Measurements from ENCODE around the gene KAT6B. TPM values are rescaled to one million over a fixed set of nuclear protein-coding genes. Genes with fewer than 3 reads are reported as not detected.
A peak's percentile ranks its signal among the peaks of the same experiment; 100 is the strongest.

KAT6B gene
- total and polyA plus RNA-seq, 5 experiments from 2014 or later = 19.0 to 70.3 (median 29.3) TPM

DNA sequence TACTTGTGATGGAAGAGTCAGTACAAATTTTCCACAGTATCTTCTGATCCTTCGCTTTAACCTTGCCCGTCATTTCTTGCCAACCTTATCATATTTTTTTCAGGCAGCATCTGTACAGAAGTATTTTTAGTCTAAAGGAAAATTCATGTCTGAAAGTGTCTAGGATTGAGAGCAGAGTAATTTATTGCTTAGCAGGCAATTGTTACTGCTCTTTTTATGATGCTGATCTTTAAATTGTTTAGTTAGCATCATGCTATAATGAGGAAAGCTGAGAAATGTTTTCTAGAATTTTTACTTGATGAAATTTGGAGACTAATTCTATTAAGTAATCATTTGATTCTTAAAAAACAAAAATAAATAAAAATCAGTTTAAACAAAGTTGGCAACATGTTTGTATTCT, 20.6 kb downstream of the KAT6B start:
- ATAC-seq (no peak), DNase-seq (no peak)
- peaks cover 12 to 55% (median 45%) of the 10 kb centered on the region in 4 donors for H3K4me1 Mint-ChIP-seq
- H3K27ac Mint-ChIP-seq = peak overlapping the region in 6 of 10 donors; percentile 17 to 65 (median 40)
- POLR2A ChIA-PET = no interaction called here
- no peak overlapping the region for H3K4me3 Mint-ChIP-seq
- H3K27me3 Mint-ChIP-seq = no peaks in the 10 kb centered on the region
- H3K36me3 Mint-ChIP-seq = peaks cover 7 to 50% (median 28%) of the 10 kb centered on the region in 3 donors
- H3K9me3 Mint-ChIP-seq = no peaks in the 10 kb centered on the region

DNA sequence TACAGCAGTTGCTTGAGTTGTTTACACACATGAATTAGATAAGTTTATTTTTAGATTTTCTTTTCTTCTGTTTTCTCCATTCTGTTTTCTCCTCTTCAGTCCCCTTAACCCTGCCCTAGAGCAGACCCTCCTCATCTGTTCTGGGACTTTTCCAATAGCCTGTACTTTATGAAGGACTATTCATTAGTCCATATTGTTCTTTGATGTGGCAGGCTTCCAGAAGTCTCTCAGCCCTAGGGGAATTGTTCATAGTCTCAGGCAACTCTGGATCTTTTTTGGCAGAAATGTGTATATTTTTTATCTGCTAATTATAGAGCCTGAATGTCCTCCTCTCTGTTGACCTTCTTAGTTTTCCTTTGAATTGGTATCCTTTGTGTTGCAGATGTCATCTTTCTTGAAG, 25.4 kb downstream of the KAT6B start:
- peak overlapping the region in 9 of 10 donors; percentile 2 to 84 (median 64) for H3K27ac Mint-ChIP-seq
- H3K4me3 Mint-ChIP-seq = peak overlapping the region in 7 of 10 donors; percentile 4 to 58 (median 54)
- POLR2A ChIA-PET = interaction anchor here (1.7 kb wide), 1 partner anchor 26 kb away, joined by 4 read pairs; the partner anchor contains the start of gene KAT6B
- DNase-seq (no peak), ATAC-seq (no peak)
- H3K4me1 Mint-ChIP-seq = peaks cover 18 to 67% (median 50%) of the 10 kb centered on the region in 4 donors
- peaks cover 4 to 32% (median 9%) of the 10 kb centered on the region in 3 donors for H3K36me3 Mint-ChIP-seq
- H3K27me3 Mint-ChIP-seq = no peaks in the 10 kb centered on the region
- no peaks in the 10 kb centered on the region for H3K9me3 Mint-ChIP-seq

DNA sequence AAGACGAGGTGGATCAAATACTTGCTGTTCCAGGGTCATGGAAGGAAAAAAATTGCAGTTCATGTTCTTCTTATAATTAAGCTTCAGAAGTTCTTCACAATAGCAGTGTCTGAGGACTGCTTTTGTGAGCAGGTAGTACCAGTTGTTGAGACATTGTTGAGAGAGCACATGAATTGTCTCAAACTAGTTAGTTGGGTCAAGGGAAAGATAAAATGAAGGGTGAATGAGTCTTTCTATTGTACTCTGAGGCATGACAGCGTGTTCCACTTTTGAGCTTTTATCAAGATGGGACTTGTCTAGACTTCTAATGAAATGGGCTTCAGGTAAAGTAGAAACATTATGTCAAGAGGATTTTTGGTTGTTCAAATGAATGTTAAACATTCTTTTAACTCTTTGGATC, 26.0 kb downstream of the KAT6B start:
- no peak for DNase-seq
- Mint-ChIP-seq H3K4me3 (peak overlapping the region in 7 of 10 donors; percentile 42 to 58 (median 55)), H3K27ac (peak overlapping the region in 8 of 10 donors; percentile 2 to 84 (median 43)), H3K4me1 (peaks cover 22 to 70% (median 53%) of the 10 kb centered on the region in 4 donors), H3K27me3 (no peaks in the 10 kb centered on the region), H3K36me3 (peaks cover 4 to 34% (median 14%) of the 10 kb centered on the region in 3 donors), H3K9me3 (no peaks in the 10 kb centered on the region)
- no peak for ATAC-seq
- POLR2A ChIA-PET = interaction anchor here (0.7 to 1.7 kb wide), 2 partner anchors 26 to 557 kb away, joined by 4 to 5 read pairs; partner anchors contain the start of gene KAT6B

DNA sequence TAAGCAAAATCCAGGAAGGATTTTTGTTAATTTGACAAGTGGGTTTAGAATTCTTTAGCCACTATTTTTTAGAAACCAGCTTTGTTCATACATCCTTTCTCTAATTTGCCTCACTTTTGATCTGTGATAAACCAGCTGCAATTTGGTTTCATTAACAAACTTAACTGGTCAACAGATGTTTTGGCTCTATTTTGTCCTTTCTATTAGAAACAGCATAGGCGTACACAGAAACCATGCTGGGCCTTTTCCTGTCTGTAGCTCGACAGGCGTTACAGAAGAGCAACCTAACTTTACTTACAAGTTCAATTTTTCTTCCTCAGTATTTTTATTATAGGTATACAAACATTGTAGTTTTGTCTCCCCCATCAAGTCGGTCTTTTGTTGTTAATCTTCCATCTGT, 28.2 kb downstream of the KAT6B start:
- POLR2A ChIA-PET = no interaction called here
- peak overlapping the region; percentile 3 to 81 (median 72) for H3K27ac Mint-ChIP-seq
- H3K36me3 Mint-ChIP-seq = peaks cover 4 to 25% (median 8%) of the 10 kb centered on the region in 3 donors
- no peaks in the 10 kb centered on the region for H3K27me3 Mint-ChIP-seq
- H3K4me3 Mint-ChIP-seq = peak overlapping the region in 7 of 10 donors; percentile 12 to 75 (median 55)
- H3K9me3 Mint-ChIP-seq = no peaks in the 10 kb centered on the region
- no peak for DNase-seq
- ATAC-seq = no peak
- peaks cover 23 to 67% (median 54%) of the 10 kb centered on the region in 4 donors for H3K4me1 Mint-ChIP-seq

DNA sequence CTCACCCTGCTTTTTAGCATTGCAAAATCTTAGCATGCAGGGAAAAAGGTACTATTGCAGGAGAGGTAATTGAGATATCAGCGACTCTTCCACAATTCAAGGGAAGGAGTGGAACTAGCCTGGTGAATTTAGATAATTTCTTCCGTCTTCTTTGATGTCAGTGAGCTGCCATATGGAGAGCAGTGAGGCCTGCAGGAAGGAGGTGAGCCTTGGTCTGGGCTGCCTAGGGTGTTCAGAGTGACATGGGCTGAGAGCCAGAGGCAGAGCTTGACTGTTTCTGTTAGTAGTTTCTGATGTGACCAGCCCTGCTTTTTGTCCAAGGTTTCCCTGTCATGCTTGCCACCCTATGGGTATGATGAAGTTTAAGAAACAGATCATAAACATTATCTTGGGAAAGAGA, 28.6 kb downstream of the KAT6B start:
- DNase-seq = no peak
- peak overlapping the region; percentile 3 to 81 (median 72) for H3K27ac Mint-ChIP-seq
- H3K4me1 Mint-ChIP-seq = peaks cover 23 to 68% (median 56%) of the 10 kb centered on the region in 4 donors
- peaks cover 4 to 25% (median 8%) of the 10 kb centered on the region in 3 donors for H3K36me3 Mint-ChIP-seq
- H3K9me3 Mint-ChIP-seq = no peaks in the 10 kb centered on the region
- no peaks in the 10 kb centered on the region for H3K27me3 Mint-ChIP-seq
- H3K4me3 Mint-ChIP-seq = peak overlapping the region in 8 of 10 donors; percentile 12 to 75 (median 52)
- POLR2A ChIA-PET = no interaction called here
- peak in 1 of 2 donors; percentile 28 for ATAC-seq

DNA sequence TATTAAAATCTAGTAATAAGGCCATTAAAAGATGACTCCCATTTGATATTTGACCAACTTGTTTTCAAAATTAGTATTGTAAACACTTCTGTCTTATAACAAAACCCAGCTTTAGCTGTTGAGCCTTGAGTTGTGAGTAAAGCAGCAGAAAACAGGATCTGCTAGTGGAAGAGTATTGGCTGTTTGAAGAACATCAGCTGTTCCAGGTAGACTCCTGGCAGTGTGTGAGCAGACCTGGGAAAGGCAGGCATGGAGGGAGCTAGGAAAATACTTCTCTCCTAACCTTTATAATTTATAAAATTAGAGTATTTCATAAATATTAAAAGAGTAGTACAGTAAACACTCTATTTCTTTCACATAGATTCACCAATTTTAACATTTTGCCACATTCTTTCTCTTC, 29.0 kb downstream of the KAT6B start:
- Mint-ChIP-seq H3K36me3 (peaks cover 4 to 25% (median 8%) of the 10 kb centered on the region in 3 donors), H3K4me1 (peaks cover 23 to 67% (median 55%) of the 10 kb centered on the region in 4 donors), H3K27ac (peak overlapping the region in 6 of 10 donors; percentile 7 to 81 (median 73)), H3K9me3 (no peaks in the 10 kb centered on the region), H3K4me3 (peak overlapping the region in 6 of 10 donors; percentile 12 to 75 (median 36)), H3K27me3 (no peaks in the 10 kb centered on the region)
- POLR2A ChIA-PET = no interaction called here
- ATAC-seq = no peak
- DNase-seq = no peak

DNA sequence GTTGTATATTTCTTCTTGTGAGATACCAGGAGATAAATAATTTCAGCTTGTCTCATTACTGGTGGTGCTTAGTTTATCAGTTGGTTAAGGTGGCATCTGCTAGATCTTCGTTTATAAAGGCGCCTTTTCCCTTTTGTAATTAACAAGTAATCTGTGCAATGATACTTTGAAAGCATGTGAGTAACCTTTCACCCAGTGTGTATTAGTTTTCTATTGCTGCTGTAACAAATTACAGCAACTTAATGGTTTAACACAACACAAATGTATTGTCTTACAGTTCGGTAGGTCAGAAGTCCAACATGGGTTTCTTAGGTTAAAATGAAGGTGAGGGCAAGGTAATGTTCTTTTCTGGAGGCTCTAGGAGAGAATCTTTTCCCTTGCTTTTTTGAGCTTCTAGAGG, 30.5 kb downstream of the KAT6B start:
- Mint-ChIP-seq H3K9me3 (no peaks in the 10 kb centered on the region), H3K4me3 (peak overlapping the region in 1 of 10 donors; percentile 25), H3K36me3 (peaks cover 4 to 22% (median 8%) of the 10 kb centered on the region in 3 donors), H3K27me3 (no peaks in the 10 kb centered on the region), H3K27ac (peak overlapping the region in 1 of 10 donors; percentile 37), H3K4me1 (peaks cover 21 to 63% (median 53%) of the 10 kb centered on the region in 4 donors)
- ATAC-seq (no peak), DNase-seq (no peak)
- POLR2A ChIA-PET = no interaction called here

DNA sequence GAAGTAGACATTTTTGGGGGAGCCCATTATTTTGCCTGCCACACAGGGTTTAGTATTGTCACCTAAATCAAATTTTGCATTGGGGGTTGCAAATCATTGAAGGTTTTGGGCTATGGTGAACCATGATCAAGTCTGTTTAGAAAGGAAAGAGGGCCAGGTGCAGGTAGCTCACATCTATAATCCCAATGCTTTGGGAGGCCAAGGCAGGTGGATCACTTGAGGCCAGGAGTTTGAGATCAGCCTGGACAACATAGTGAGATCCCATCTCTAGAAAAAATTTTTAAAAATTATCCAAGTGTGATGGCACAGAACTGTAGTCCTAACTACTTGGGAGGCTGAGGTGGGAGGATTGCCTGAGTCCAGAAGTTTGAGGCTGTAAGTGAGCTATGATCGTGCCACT, 31.2 kb downstream of the KAT6B start:
- peak overlapping the region in 1 of 10 donors; percentile 2 for H3K4me3 Mint-ChIP-seq
- peaks cover 4 to 20% (median 8%) of the 10 kb centered on the region in 3 donors for H3K36me3 Mint-ChIP-seq
- DNase-seq (no peak), ATAC-seq (no peak)
- no peaks in the 10 kb centered on the region for H3K27me3 Mint-ChIP-seq
- no peaks in the 10 kb centered on the region for H3K9me3 Mint-ChIP-seq
- POLR2A ChIA-PET = no interaction called here
- no peak overlapping the region for H3K27ac Mint-ChIP-seq
- peaks cover 20 to 61% (median 52%) of the 10 kb centered on the region in 4 donors for H3K4me1 Mint-ChIP-seq

DNA sequence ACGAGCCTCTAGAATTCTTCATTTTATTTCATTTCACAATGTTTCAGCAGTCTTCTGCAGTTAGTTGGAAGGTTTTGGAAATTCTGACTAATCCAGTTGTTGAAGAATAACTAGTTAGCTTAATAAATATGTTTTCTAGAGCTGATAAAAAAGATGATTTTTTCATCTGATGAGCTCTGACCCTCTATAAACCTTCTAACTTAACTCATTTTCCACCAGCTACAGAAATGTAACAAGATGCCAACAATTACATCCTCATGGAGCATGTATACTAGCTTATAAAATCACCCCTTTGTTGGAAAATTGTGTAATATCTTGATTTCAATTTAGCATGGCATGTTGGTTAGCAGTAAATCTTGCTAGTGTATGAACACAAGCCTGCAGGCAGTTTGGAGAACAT, 33.1 kb downstream of the KAT6B start:
- Mint-ChIP-seq H3K27me3 (no peaks in the 10 kb centered on the region), H3K27ac (no peak overlapping the region), H3K9me3 (no peaks in the 10 kb centered on the region), H3K4me3 (no peak overlapping the region), H3K4me1 (peaks cover 17 to 59% (median 56%) of the 10 kb centered on the region in 4 donors), H3K36me3 (peaks cover 0 to 14% (median 8%) of the 10 kb centered on the region in 3 donors)
- ATAC-seq (no peak), DNase-seq (no peak)
- POLR2A ChIA-PET = interaction anchor here (1.7 kb wide), 1 partner anchor 11 kb away, joined by 4 read pairs; no protein-coding TSS in a partner anchor

DNA sequence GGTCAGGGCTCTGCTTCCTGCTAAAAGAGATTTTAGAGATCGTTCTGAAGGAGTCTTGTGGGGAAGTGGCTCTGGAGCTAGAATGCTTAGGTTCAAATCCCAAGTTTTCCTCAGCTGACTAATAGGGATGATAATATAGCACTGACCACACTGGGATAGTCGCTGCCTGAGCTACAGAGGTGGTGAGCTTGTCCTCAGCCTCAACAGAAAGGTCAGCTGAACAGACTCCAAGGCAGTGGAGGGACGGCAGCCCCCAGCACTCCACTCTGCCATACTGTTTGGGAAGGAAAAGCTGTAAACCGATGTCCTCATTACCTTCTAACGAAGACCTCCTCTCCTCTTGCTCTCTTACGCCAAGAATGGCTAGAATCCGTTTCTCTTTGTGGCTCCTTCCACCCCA, 36.2 kb downstream of the KAT6B start:
- DNase-seq (no peak), ATAC-seq (no peak)
- POLR2A ChIA-PET = no interaction called here
- H3K4me1 Mint-ChIP-seq = peaks cover 7 to 49% (median 47%) of the 10 kb centered on the region in 4 donors
- no peaks in the 10 kb centered on the region for H3K9me3 Mint-ChIP-seq
- peak overlapping the region in 1 of 10 donors; percentile 2 for H3K27ac Mint-ChIP-seq
- peaks cover 0 to 3% (median 2%) of the 10 kb centered on the region in 3 donors for H3K36me3 Mint-ChIP-seq
- H3K27me3 Mint-ChIP-seq = no peaks in the 10 kb centered on the region
- H3K4me3 Mint-ChIP-seq = no peak overlapping the region

DNA sequence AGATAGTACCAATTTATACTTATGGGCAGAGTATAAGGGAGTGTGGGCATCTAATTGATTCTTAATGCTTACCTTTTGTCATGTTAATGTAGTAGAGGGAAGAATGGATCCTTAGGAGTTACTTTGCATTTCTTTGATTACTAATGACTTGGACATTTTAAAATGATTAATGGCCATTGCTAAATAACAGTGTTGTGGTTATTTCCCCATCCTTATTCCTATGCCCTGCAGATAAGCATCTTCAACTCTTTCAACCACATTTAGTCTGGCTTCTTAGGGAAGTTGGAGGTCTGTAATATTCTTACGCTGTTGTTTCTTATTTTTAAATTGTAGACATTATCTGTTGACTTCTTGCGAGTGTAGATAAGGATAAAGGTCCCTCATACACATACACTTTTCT, 37.2 kb downstream of the KAT6B start:
- POLR2A ChIA-PET = no interaction called here
- peaks cover 9 to 54% (median 50%) of the 10 kb centered on the region in 4 donors for H3K4me1 Mint-ChIP-seq
- ATAC-seq = no peak
- H3K4me3 Mint-ChIP-seq = no peak overlapping the region
- H3K27ac Mint-ChIP-seq = no peak overlapping the region
- H3K27me3 Mint-ChIP-seq = no peaks in the 10 kb centered on the region
- H3K36me3 Mint-ChIP-seq = peaks cover 0 to 2% (median 0%) of the 10 kb centered on the region in 3 donors
- H3K9me3 Mint-ChIP-seq = no peaks in the 10 kb centered on the region
- DNase-seq = no peak

DNA sequence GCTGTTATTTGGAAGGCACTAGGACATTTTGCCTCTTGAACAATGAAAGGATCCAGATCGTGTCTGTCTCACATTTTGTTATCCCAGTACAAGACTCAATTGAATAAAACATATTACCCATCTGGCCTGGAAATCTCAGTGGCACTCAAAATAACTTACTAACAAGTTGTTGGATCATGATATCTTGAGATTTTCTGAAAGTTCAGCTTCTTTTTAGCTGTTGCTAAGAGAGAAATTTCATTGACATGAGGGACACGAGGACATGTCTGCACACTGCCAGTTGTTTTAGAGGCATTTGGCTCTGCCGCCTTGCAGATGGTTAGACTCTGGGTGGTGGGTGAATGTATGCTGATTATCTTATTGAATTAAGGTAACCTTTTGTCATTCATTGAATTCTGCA, 41.0 kb downstream of the KAT6B start:
- Mint-ChIP-seq H3K4me1 (peaks cover 12 to 65% (median 60%) of the 10 kb centered on the region in 4 donors), H3K9me3 (no peaks in the 10 kb centered on the region), H3K27ac (peak overlapping the region in 1 of 10 donors; percentile 50), H3K27me3 (no peaks in the 10 kb centered on the region), H3K36me3 (peaks cover 0 to 5% (median 0%) of the 10 kb centered on the region in 3 donors), H3K4me3 (peak overlapping the region in 1 of 10 donors; percentile 5)
- no peak for DNase-seq
- no peak for ATAC-seq
- POLR2A ChIA-PET = no interaction called here

DNA sequence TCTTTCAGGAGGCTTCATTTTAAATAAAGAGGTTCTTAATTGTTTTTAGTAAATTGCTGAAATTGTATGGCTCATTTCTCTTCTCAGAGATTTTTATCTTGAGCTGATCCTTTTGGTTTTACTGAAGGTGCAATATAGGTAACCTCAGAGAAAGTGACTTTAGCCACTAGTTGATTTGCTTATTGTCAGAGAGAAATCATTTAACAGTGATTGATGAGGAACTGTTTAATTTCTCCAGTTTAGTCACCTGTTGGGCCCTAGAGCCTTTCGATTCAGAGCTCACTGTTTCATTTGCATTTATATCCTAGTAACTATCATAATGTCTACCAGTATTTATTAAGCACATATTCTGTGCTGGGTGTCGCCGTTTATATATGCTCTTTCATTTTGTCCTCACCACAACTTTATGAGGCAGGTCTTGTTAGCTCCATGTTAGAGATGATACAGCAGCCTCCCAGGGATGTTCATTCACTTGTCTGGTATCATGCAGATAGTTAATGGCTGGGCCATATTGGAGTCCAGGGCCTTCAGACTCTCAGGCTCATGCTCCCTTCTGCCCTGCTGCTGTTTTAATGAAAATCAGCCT, 42.1 kb downstream of the KAT6B start:
- ATAC-seq = no peak
- Mint-ChIP-seq H3K4me1 (peaks cover 13 to 62% (median 60%) of the 10 kb centered on the region in 4 donors), H3K27ac (no peak overlapping the region), H3K27me3 (no peaks in the 10 kb centered on the region), H3K4me3 (no peak overlapping the region), H3K9me3 (no peaks in the 10 kb centered on the region), H3K36me3 (peaks cover 0 to 5% (median 0%) of the 10 kb centered on the region in 3 donors)
- POLR2A ChIA-PET = no interaction called here
- no peak for DNase-seq

All from naive thymus-derived CD8-positive, alpha-beta T cell (primary cell).